T-cell (primary cell): Measurements from ENCODE around the gene UNCX. TPM values are rescaled to one million over a fixed set of nuclear protein-coding genes. Genes with fewer than 3 reads are reported as not detected.
"Not testable (repeated sequence)": the region's sequence is repeated elsewhere in the genome, so short reads cannot be mapped to it uniquely, and the experiment has no call there.

Experiments
- ATAC-seq, 4 experiments: fragments of 200-7000 bp in 3 of 4; fragments of 150-1000 bp in 1 of 4; cut with Tn5 transposase; replicated peaks in 1 of 4; 1 replicate in 3 of 4; 2 replicates in 1 of 4; pipeline ENCODE4 v1.10.0; 2021; ENCODE audit warnings: moderate library complexity in 3 of 4, mild to moderate bottlenecking in 2 of 4, moderate number of reproducible peaks in 1 of 4
- CTCF ChIA-PET, 2 donors: fragments of 300-600 bp; sonication (Branson Sonifier 250); formaldehyde crosslinking; loops; one replicate each; lab custom pipeline; 2022; ENCODE audit warnings: antibody characterized with exemption in 2 of 2; lab: Charles Lee
- POLR2A ChIA-PET, 2 donors: fragments of 300-600 bp; sonication (Branson Sonifier 250); formaldehyde crosslinking; loops; one replicate each; lab custom pipeline; 2022; ENCODE audit warnings: antibody characterized with exemption in 2 of 2; lab: Charles Lee
- DNase-seq, 35 experiments: peaks; one replicate each; pipeline versions ENCODE4 v3.0.0 to v3.0.0-alpha.2; 2013 to 2023
- H3K27ac ChIP-seq: one replicate; pipeline ENCODE4 v1.5.1; 2013; ENCODE audit warnings: low read length
- H3K27me3 ChIP-seq, 2 experiments: replicated peaks in 1 of 2; 1 replicate in 1 of 2; 2 replicates in 1 of 2; pipeline versions ENCODE4 v1.6.1 to v1.7.0; 2013; ENCODE audit warnings: low read length in 1 of 2, mixed read lengths in 1 of 2; ENCODE audit not compliant: control insufficient read depth in 2 of 2, insufficient read depth in 2 of 2; ENCODE audit errors: extremely low read depth in 1 of 2
- H3K36me3 ChIP-seq, 2 donors: 1 replicate in 1 of 2; 2 replicates in 1 of 2; pipeline versions ENCODE4 v1.6.1 to v1.7.0; 2013; ENCODE audit warnings: low read length in 1 of 2; ENCODE audit not compliant: control insufficient read depth in 2 of 2, insufficient read depth in 1 of 2; ENCODE audit errors: extremely low read depth in 1 of 2
- H3K4me1 ChIP-seq, 2 experiments: 1 replicate in 1 of 2; 2 replicates in 1 of 2; pipeline versions ENCODE4 v1.6.1 to v1.7.0; 2013; ENCODE audit warnings: low read length in 2 of 2, mixed read lengths in 1 of 2; ENCODE audit not compliant: insufficient read depth in 2 of 2, control insufficient read depth in 1 of 2; ENCODE audit errors: extremely low read depth in 1 of 2
- H3K4me3 ChIP-seq, 2 donors: 1 replicate in 1 of 2; 2 replicates in 1 of 2; pipeline versions ENCODE4 v1.5.1 to v1.7.0; 2013; ENCODE audit warnings: mild to moderate bottlenecking in 2 of 2, low read length in 1 of 2, moderate library complexity in 1 of 2; ENCODE audit not compliant: control insufficient read depth in 1 of 2; ENCODE audit errors: extremely low read depth in 1 of 2
- H3K9me3 ChIP-seq: 2 replicates; pipeline ENCODE4 v1.7.0; 2013
- H3K27ac Mint-ChIP-seq, 2 donors: one replicate each; pipeline ENCODE4 v1.8.0; 2020 to 2021; ENCODE audit warnings: mild to moderate bottlenecking in 2 of 2, mixed read lengths in 2 of 2
- H3K27me3 Mint-ChIP-seq, 2 donors: one replicate each; pipeline ENCODE4 v1.8.0; 2021 to 2022; ENCODE audit warnings: mixed read lengths in 2 of 2
- H3K36me3 Mint-ChIP-seq: one replicate; pipeline ENCODE4 v1.8.0; 2021; ENCODE audit warnings: mixed read lengths
- H3K4me1 Mint-ChIP-seq, 3 donors: one replicate each; pipeline ENCODE4 v1.8.0; 2020 to 2022; ENCODE audit warnings: mixed read lengths in 3 of 3, mild to moderate bottlenecking in 1 of 3
- H3K4me3 Mint-ChIP-seq, 3 donors: one replicate each; pipeline ENCODE4 v1.8.0; 2020 to 2022; ENCODE audit warnings: mild to moderate bottlenecking in 3 of 3, mixed read lengths in 3 of 3, moderate library complexity in 3 of 3
- H3K9me3 Mint-ChIP-seq, 3 donors: one replicate each; pipeline ENCODE4 v1.8.0; 2020 to 2022; ENCODE audit warnings: mixed read lengths in 3 of 3
- WGBS: methylation state at CpG from one replicate; pipeline ENCODE4 v1.1.5; 2013; ENCODE audit warnings: missing lambda C conversion rate; ENCODE audit not compliant: insufficient coverage; 5-methylcytosine and 5-hydroxymethylcytosine counted together
- total RNA-seq, 35 experiments: library from RNA in 6 of 35; stranded (reverse) in 6 of 35; fragments of 120-200 nt in 1 of 35; gene quantifications; one replicate each; pipeline versions ENCODE4 v1.2.1 to v1.2.4 and lab custom pipeline; 2013 to 2026

The UNCX gene
- total RNA-seq, 5 donors from 2014 or later (not counting 1 experiment from before 2014, with no cell fraction given): not detected

- H3K36me3 ChIP-seq: no peaks in the 10 kb centered on the region
- H3K4me1 Mint-ChIP-seq: no peaks in the 10 kb centered on the region
- H3K4me1 ChIP-seq: no peaks in the 10 kb centered on the region
- WGBS: 70% methylated on average over 25 of the region's 29 CpGs
- H3K36me3 Mint-ChIP-seq: no peaks in the 10 kb centered on the region
- ATAC-seq (no peak), DNase-seq (no peak)
- CTCF ChIA-PET: interaction anchor here in 1 of 2 donors (0.9 kb wide), 1 partner anchor 163 kb away, joined by 3 read pairs; no protein-coding TSS in a partner anchor
- no peak overlapping the region for H3K4me3 Mint-ChIP-seq
- POLR2A ChIA-PET: interaction anchor here in 1 of 2 donors (0.7 kb wide), 1 partner anchor 16 kb away, joined by 4 read pairs; no protein-coding TSS in a partner anchor
- H3K27me3 Mint-ChIP-seq: peaks cover 18 to 42% of the 10 kb centered on the region in 2 donors
- H3K27me3 ChIP-seq: peaks cover 0 to 69% of the 10 kb centered on the region in 2 experiments
- H3K27ac ChIP-seq: no peak overlapping the region
- H3K27ac Mint-ChIP-seq: no peak overlapping the region
- H3K9me3 Mint-ChIP-seq: peaks cover 0 to 4% (median 0%) of the 10 kb centered on the region in 3 donors
- H3K9me3 ChIP-seq: no peaks in the 10 kb centered on the region
- H3K4me3 ChIP-seq: no peak overlapping the region
Observed at GRCh38 chr7:1269336-1269890, 36.7 kb downstream of the UNCX start.

- no peaks in the 10 kb centered on the region for H3K9me3 ChIP-seq
- no peak overlapping the region for H3K27ac ChIP-seq
- H3K9me3 Mint-ChIP-seq: peaks cover 0 to 4% (median 0%) of the 10 kb centered on the region in 3 donors
- no peak overlapping the region for H3K4me3 Mint-ChIP-seq
- peaks cover 0 to 69% of the 10 kb centered on the region in 2 experiments for H3K27me3 ChIP-seq
- no peaks in the 10 kb centered on the region for H3K4me1 Mint-ChIP-seq
- H3K36me3 ChIP-seq: no peaks in the 10 kb centered on the region
- ATAC-seq (no peak), DNase-seq (no peak)
- peaks cover 13 to 34% of the 10 kb centered on the region in 2 donors for H3K27me3 Mint-ChIP-seq
- H3K4me1 ChIP-seq: no peaks in the 10 kb centered on the region
- POLR2A ChIA-PET: no interaction called here
- CTCF ChIA-PET: no interaction called here
- no peaks in the 10 kb centered on the region for H3K36me3 Mint-ChIP-seq
- 82% methylated on average over 12 of the region's 12 CpGs for WGBS
- no peak overlapping the region for H3K4me3 ChIP-seq
- H3K27ac Mint-ChIP-seq: no peak overlapping the region
Observed at GRCh38 chr7:1270181-1270580, 37.5 kb downstream of the UNCX start.

DNA sequence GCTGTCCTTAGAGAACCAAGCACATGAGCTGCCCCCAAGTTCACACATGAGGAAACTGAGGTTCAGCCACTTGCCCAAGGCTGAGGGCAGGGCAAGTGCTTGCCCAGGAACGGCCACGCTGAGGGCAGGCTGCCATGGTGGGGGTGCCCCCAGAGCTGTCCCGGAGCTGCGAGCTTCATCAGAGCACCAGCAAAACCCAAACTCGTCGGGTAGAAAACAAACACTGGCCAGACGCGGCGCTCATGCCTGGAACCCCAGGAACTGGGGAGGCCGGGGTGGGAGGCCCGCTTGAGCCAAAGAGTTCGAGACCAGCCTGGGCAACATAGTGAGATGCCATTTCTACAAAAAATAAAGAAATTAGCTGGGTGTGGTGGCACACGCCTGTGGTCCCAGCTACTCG is 38.4 kb downstream of the UNCX start:
- Histone ChIP-seq H3K27ac (no peak overlapping the region), H3K4me1 (no peaks in the 10 kb centered on the region), H3K36me3 (no peaks in the 10 kb centered on the region), H3K4me3 (no peak overlapping the region), H3K9me3 (no peaks in the 10 kb centered on the region), H3K27me3 (peaks cover 0 to 76% of the 10 kb centered on the region in 2 experiments)
- Mint-ChIP-seq H3K4me1 (no peaks in the 10 kb centered on the region), H3K9me3 (no peaks in the 10 kb centered on the region), H3K36me3 (no peaks in the 10 kb centered on the region), H3K4me3 (no peak overlapping the region), H3K27me3 (peaks cover 4 to 28% of the 10 kb centered on the region in 2 donors), H3K27ac (no peak overlapping the region)
- ATAC-seq (no peak), DNase-seq (no peak)
- POLR2A ChIA-PET: no interaction called here
- WGBS: 88% methylated on average over 12 of the region's 14 CpGs
- CTCF ChIA-PET: no interaction called here

DNA sequence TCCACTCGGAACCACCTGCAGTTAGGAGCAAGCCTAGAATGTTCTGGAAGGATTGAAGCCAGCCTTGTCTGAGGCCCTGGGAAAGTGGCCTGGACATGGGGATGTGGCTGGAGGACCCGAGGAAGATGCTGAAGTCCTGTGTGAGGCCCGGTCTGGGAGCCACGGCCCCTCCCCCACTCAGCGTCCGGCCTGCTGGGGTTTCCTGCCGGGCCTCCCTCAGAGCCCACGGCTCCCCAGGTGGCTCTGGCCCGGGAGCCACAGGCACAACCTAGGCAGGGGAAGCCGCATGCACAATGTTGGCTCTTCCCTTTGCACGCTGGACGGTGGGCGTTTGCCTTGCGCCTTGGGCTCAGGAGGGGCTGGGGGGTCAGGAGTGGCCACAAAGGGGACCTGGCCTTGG is 39.0 kb downstream of the UNCX start:
- H3K9me3 ChIP-seq: no peaks in the 10 kb centered on the region
- H3K4me3 ChIP-seq: no peak overlapping the region
- DNase-seq: no peak
- H3K4me1 ChIP-seq: no peaks in the 10 kb centered on the region
- 90% methylated on average over 5 of the region's 14 CpGs for WGBS
- Mint-ChIP-seq H3K9me3 (no peaks in the 10 kb centered on the region), H3K27me3 (peaks cover 0 to 30% of the 10 kb centered on the region in 2 donors), H3K4me1 (no peaks in the 10 kb centered on the region), H3K4me3 (no peak overlapping the region), H3K27ac (no peak overlapping the region), H3K36me3 (no peaks in the 10 kb centered on the region)
- ATAC-seq: no peak
- peaks cover 0 to 79% of the 10 kb centered on the region in 2 experiments for H3K27me3 ChIP-seq
- POLR2A ChIA-PET: no interaction called here
- H3K36me3 ChIP-seq: no peaks in the 10 kb centered on the region
- CTCF ChIA-PET: no interaction called here
- H3K27ac ChIP-seq: no peak overlapping the region

GRCh38 chr7:1272136-1272535 is 39.5 kb downstream of the UNCX start:
- CTCF ChIA-PET, POLR2A ChIA-PET, H3K4me3 Mint-ChIP-seq, H3K4me3 ChIP-seq, H3K36me3 Mint-ChIP-seq, H3K36me3 ChIP-seq, H3K27ac Mint-ChIP-seq, ATAC-seq, DNase-seq, H3K9me3 ChIP-seq, H3K4me1 ChIP-seq, H3K27ac ChIP-seq, H3K4me1 Mint-ChIP-seq, H3K9me3 Mint-ChIP-seq: not testable (repeated sequence)
- peaks cover 0 to 76% of the 10 kb centered on the region in 2 experiments for H3K27me3 ChIP-seq
- peaks cover 0 to 28% of the 10 kb centered on the region in 2 donors for H3K27me3 Mint-ChIP-seq

- H3K27ac Mint-ChIP-seq: no peak overlapping the region
- WGBS: 79% methylated on average over 14 of the region's 30 CpGs
- CTCF ChIA-PET: no interaction called here
- POLR2A ChIA-PET: no interaction called here
- H3K4me3 ChIP-seq: no peak overlapping the region
- H3K36me3 ChIP-seq: no peaks in the 10 kb centered on the region
- no peak overlapping the region for H3K4me3 Mint-ChIP-seq
- H3K4me1 Mint-ChIP-seq: no peaks in the 10 kb centered on the region
- H3K27ac ChIP-seq: no peak overlapping the region
- H3K9me3 Mint-ChIP-seq: peaks cover 0 to 4% (median 0%) of the 10 kb centered on the region in 3 donors
- H3K4me1 ChIP-seq: no peaks in the 10 kb centered on the region
- peaks cover 11 to 31% of the 10 kb centered on the region in 2 donors for H3K27me3 Mint-ChIP-seq
- no peaks in the 10 kb centered on the region for H3K36me3 Mint-ChIP-seq
- peaks cover 0 to 62% of the 10 kb centered on the region in 2 experiments for H3K27me3 ChIP-seq
- no peak for DNase-seq
- no peaks in the 10 kb centered on the region for H3K9me3 ChIP-seq
- no peak for ATAC-seq
Observed at GRCh38 chr7:1274121-1274875, 41.6 kb downstream of the UNCX start.
